Activated gamma-delta T cell treated with Interleukin-2 at 50 U/mL for 16 hours (primary cell): Measurements from ENCODE around the gene ZPBP2.

Source experiments
- DNase-seq: peaks from one replicate; pipeline ENCODE4 v3.0.0-alpha.2; 2020

ZPBP2 gene

DNA sequence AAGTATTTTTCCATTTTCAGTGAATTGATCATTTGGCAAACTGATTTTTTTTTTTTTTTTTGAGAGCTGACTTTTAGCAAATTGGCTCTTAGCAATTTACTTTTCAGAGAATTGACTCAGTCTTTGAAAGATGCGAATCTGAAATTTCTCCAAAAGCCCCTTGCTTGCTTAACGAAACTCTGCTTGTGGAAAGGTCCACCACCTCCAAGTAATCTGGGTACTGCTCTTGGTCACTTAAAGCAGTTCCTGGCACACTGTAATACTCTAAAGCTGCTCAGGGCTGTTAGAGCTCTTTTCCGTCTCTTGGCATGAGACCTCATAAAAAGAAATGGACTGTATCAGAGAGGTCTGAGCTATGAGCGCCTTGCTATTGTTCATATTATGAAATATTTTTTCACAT is 47.6 kb downstream of the ZPBP2 start:
- DNase-seq = no peak

GRCh38 chr17:39916918-39917317 is 48.9 kb downstream of the ZPBP2 start:
- no peak for DNase-seq

- DNase-seq = no peak
These were observed 51.2 kb downstream of the ZPBP2 start for GRCh38 chr17:39919087-39919683.

GRCh38 chr17:39920218-39921210 is 52.5 kb downstream of the ZPBP2 start:
- DNase-seq = no peak

GRCh38 chr17:39921323-39921722 is 53.3 kb downstream of the ZPBP2 start:
- DNase-seq = no peak

GRCh38 chr17:39922006-39922405 is 54.0 kb downstream of the ZPBP2 start:
- DNase-seq = no peak

DNA sequence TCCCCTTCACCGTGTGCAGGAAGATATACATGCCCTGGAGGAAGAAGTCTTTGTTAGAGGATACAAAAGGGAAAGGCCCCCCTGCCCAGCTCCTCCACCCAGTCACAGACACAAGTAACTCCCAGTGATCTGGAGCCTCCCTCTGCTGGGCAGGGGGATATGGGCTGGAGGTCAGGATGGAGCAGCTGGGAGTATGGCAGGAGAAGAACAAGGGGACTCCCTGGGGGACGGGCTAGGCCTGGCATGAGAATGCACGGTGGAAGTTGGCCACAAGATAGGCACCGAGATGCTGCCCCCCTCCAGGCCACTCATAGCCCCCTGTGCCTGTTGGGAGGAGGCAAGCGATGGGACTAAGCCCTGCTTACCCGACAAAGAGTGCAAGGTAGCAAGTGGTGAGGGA is 55.2 kb downstream of the ZPBP2 start:
- DNase-seq = no peak

- DNase-seq = no peak
These were observed 56.1 kb downstream of the ZPBP2 start for GRCh38 chr17:39923836-39924690.

DNA sequence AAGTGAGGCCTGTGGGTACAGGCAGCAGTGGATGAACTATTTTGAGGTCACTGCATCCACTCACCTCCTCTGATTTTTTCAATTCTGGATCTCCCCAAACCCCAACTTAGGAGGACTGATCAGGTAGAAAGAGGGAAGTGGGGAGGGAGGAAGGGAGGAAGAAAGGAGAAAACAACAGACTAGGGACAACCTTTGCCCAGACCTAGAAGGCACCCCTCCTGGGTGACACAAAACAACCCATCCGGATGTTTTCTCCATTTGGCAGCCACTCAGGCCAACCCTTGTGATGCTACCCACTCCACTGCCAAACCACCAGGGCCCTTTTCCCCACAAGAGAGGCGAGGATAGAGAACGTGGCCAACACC is 56.7 kb downstream of the ZPBP2 start:
- DNase-seq = no peak

GRCh38 chr17:39925282-39926134 is 57.5 kb downstream of the ZPBP2 start:
- no peak for DNase-seq

GRCh38 chr17:39926135-39926587 is 58.2 kb downstream of the ZPBP2 start:
- DNase-seq = no peak

GRCh38 chr17:39926588-39927100 is 58.6 kb downstream of the ZPBP2 start:
- DNase-seq = peak; percentile 64
